ENCODE results near the gene TOR3A.

The TOR3A gene

GRCh38 chr1:179145521-179145920, 63.7 kb downstream of the TOR3A start:
- no peak overlapping the region for H3K27ac ChIP-seq
- no peak for TF ChIP-seq CTCF (conservative IDR thresholded peaks at IDR 0.05)
